ENCODE measurements around the gene MGAT5B.

DNA sequence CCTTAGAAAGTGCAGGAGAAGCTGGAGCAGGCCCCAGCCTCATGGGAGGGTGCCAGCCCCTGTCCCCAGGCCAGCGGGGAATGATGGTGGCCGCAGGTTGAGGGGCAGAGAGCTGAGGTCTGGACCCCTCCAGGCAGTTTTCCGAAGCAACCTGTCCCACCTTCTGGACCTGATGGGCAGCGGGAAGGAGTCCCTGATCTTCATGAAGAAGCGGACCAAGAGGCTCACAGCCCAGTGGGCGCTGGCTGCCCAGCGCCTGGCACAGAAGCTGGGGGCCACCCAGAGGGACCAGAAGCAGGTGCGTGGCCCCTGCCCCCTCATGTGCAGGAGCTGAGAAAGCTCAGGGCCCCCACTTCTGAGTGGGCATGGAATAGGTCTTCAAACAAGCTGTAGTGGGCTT, 36.8 kb downstream of the MGAT5B start:
- no peak for TF ChIP-seq POLR2A (IDR thresholded peaks at IDR 0.05; ENCODE audit: low read depth, low read length)
- TF ChIP-seq POLR2AphosphoS5 (IDR thresholded peaks at IDR 0.05; ENCODE audit: low read depth, low read length): no peak
- no peak for TF ChIP-seq TAF1 (IDR thresholded peaks at IDR 0.05; ENCODE audit: low read depth, low read length)

All from GM12891 (cell line).